K562 (cell line): ENCODE measurements around the gene IPO11. TPM values are rescaled to one million over a fixed set of nuclear protein-coding genes. Genes with fewer than 3 reads are reported as not detected.

ENCODE experiments used
- ARID1B ChIP-seq: fragments of 450-650 bp; IDR thresholded peaks from 2 replicates; pipeline ENCODE4 v1.6.1; 2016; ENCODE audit warnings: antibody characterized with exemption, mild to moderate bottlenecking, inconsistent platforms
- CAMTA2 ChIP-seq: fragments of 250-450 bp; sonication (Bioruptor Pico); conservative IDR thresholded peaks from 2 replicates; pipeline ENCODE4 v1.5.1; 2022
- CBFA2T3 ChIP-seq: fragments of 450-650 bp; IDR thresholded peaks from 2 replicates; pipeline ENCODE4 v1.6.1; 2017
- CBFB ChIP-seq: sonication (generic); formaldehyde crosslinking; IDR thresholded peaks from 2 replicates; pipeline ENCODE4 v1.4.0; 2020; ENCODE audit warnings: mild to moderate bottlenecking, missing genetic modification reagents
- CSDE1 ChIP-seq, 2 experiments: fragments of 450-650 bp; IDR thresholded peaks; 2 replicates each; pipeline ENCODE4 v1.6.1; 2016; ENCODE audit warnings: mild to moderate bottlenecking in 1 of 2
- HDAC8 ChIP-seq: fragments of 450-650 bp; IDR thresholded peaks from 2 replicates; pipeline ENCODE4 v1.6.1; 2016; ENCODE audit warnings: mild to moderate bottlenecking, missing genetic modification characterization, moderate library complexity, missing compliant biosample characterization
- HMG20B ChIP-seq: fragments of 250-450 bp; sonication (Bioruptor Pico); IDR thresholded peaks from 2 replicates; pipeline ENCODE4 v1.5.0; 2021; ENCODE audit warnings: mild to moderate bottlenecking
- IFI16 ChIP-seq: fragments of 250-450 bp; sonication (Bioruptor Pico); IDR thresholded peaks from 2 replicates; pipeline ENCODE4 v2.1.2; 2022; ENCODE audit warnings: mild to moderate bottlenecking, inconsistent platforms
- KAT2B ChIP-seq: IDR thresholded peaks from one replicate; pipeline ENCODE4 v1.6.1; 2012; ENCODE audit warnings: low read depth, mild to moderate bottlenecking, control low read depth, inconsistent platforms, low read length, moderate library complexity
- KAT8 ChIP-seq: fragments of 450-650 bp; IDR thresholded peaks from 2 replicates; pipeline ENCODE4 v1.6.1; 2016; ENCODE audit warnings: low read depth, mild to moderate bottlenecking
- MBD2 ChIP-seq: sonication (generic); IDR thresholded peaks from 2 replicates; pipeline ENCODE4 v1.6.1; 2016; ENCODE audit warnings: low read depth, borderline replicate concordance
- NCOA6 ChIP-seq: fragments of 450-650 bp; IDR thresholded peaks from 2 replicates; pipeline ENCODE4 v1.6.1; 2017; ENCODE audit warnings: mild to moderate bottlenecking
- PHTF2 ChIP-seq: fragments of 250-450 bp; sonication (Bioruptor Pico); IDR thresholded peaks from 2 replicates; pipeline ENCODE4 v1.5.0; 2021; ENCODE audit warnings: mild to moderate bottlenecking
- POLR3A ChIP-seq: IDR thresholded peaks from 2 replicates; pipeline ENCODE4 v1.6.1; 2011; ENCODE audit warnings: borderline replicate concordance, mild to moderate bottlenecking, moderate library complexity; ENCODE audit not compliant: insufficient read length, insufficient read depth; ENCODE audit errors: extremely low read depth
- RBM14 ChIP-seq: fragments of 200-400 bp; formaldehyde crosslinking; IDR thresholded peaks from 2 replicates; pipeline ENCODE4 v1.6.1; 2018; ENCODE audit warnings: low read depth, mild to moderate bottlenecking, low read length, moderate library complexity, borderline replicate concordance; ENCODE audit not compliant: insufficient read depth
- SAP30 ChIP-seq: fragments of 200-600 bp; sonication (generic); IDR thresholded peaks from 2 replicates; pipeline ENCODE4 v1.6.1; 2012; ENCODE audit warnings: borderline replicate concordance, low read depth, mild to moderate bottlenecking, moderate library complexity, low read length, control low read depth, inconsistent platforms; ENCODE audit not compliant: insufficient read depth, poor library complexity, severe bottlenecking
- STAT5A ChIP-seq: IDR thresholded peaks from 2 replicates; pipeline ENCODE4 v1.6.1; 2012; ENCODE audit warnings: low read length, inconsistent platforms, borderline replicate concordance
- TAF9B ChIP-seq: fragments of 450-650 bp; IDR thresholded peaks from 2 replicates; pipeline ENCODE4 v1.6.1; 2018; ENCODE audit warnings: mild to moderate bottlenecking; ENCODE audit not compliant: partially characterized antibody
- TRIM24 ChIP-seq, 2 experiments: fragments of 450-650 bp; IDR thresholded peaks; 2 replicates each; pipeline ENCODE4 v1.6.1; 2016
- ZKSCAN1 ChIP-seq: fragments of 150-350 bp; IDR thresholded peaks from 2 replicates; pipeline ENCODE4 v1.6.1; 2016; ENCODE audit warnings: low read depth, low read length
- ZKSCAN8 ChIP-seq: fragments of 200-800 bp; sonication (Bioruptor generic); IDR thresholded peaks from 2 replicates; pipeline ENCODE4 v1.6.1; 2016; ENCODE audit warnings: missing genetic modification characterization, missing compliant biosample characterization
- ZNF140 ChIP-seq: fragments of 250-450 bp; sonication (Bioruptor Pico); IDR thresholded peaks from 2 replicates; pipeline ENCODE4 v1.8.0; 2021; ENCODE audit warnings: moderate library complexity, mild to moderate bottlenecking, inconsistent platforms
- ZNF561 ChIP-seq: fragments of 450-650 bp; formaldehyde crosslinking; conservative IDR thresholded peaks from 2 replicates; pipeline ENCODE4 v1.4.0; 2020; ENCODE audit warnings: mild to moderate bottlenecking, moderate library complexity
- ZNF644 ChIP-seq: fragments of 200-800 bp; sonication (Bioruptor generic); IDR thresholded peaks from 2 replicates; pipeline ENCODE4 v1.6.1; 2016; ENCODE audit warnings: low read depth, missing genetic modification characterization, missing compliant biosample characterization
- polyA plus RNA-seq, 8 experiments: library from polyadenylated mRNA; depleted of rRNA in 4 of 8; stranded (reverse) in 5 of 8; unstranded in 3 of 8; fragments of >200 nt; fragmentation: Nextera tagmentation in 2 of 8; fragmentation: Illumina TruSeq in 1 of 8; extraction: Ambion mirVana in 2 of 8; extraction: Trizol in 1 of 8; gene quantifications; 2 replicates each; pipeline versions ENCODE4 v1.2.1 to v1.2.3, GENCODE V29; 2011 to 2014; ENCODE audit warnings: inconsistent platforms in 1 of 8, missing spikeins in 1 of 8
- total RNA-seq, 7 experiments: library from RNA; depleted of rRNA in 6 of 7; stranded (reverse); fragments of >200 nt in 6 of 7; fragmentation: Illumina TruSeq in 2 of 7; extraction: Trizol in 2 of 7; gene quantifications; 2 replicates each; pipeline versions ENCODE4 v1.2.1 to v1.2.3, GENCODE V29; 2011 to 2021; ENCODE audit warnings: low replicate concordance in 1 of 7
- TF ChIP-seq, protein P1 (sequence below), 2 experiments: fragments of 450-650 bp in 1 of 2; sonication (generic) in 1 of 2; formaldehyde crosslinking in 1 of 2; IDR thresholded peaks in 1 of 2; conservative IDR thresholded peaks in 1 of 2; 2 replicates each; pipeline versions ENCODE4 v1.6.1 to v1.8.1; 2016 to 2023; ENCODE audit warnings: mild to moderate bottlenecking in 2 of 2, moderate library complexity in 2 of 2, inconsistent platforms in 1 of 2, missing genetic modification reagents in 1 of 2
- TF ChIP-seq, protein P2 (sequence below): sonication (generic); formaldehyde crosslinking; IDR thresholded peaks from 2 replicates; pipeline ENCODE4 v1.5.0; 2020; ENCODE audit warnings: missing genetic modification reagents
- TF ChIP-seq, protein P3 (sequence below): fragments of 200-800 bp; sonication (Bioruptor generic); IDR thresholded peaks from 2 replicates; pipeline ENCODE4 v1.6.1; 2017; ENCODE audit warnings: missing genetic modification characterization, missing compliant biosample characterization

The IPO11 gene
- total and polyA plus RNA-seq, 9 of the 15 experiments (the other 6 are each of a cell fraction or from before 2014, with no cell fraction given), result 38.7 to 96.0 (median 70.9) TPM

DNA sequence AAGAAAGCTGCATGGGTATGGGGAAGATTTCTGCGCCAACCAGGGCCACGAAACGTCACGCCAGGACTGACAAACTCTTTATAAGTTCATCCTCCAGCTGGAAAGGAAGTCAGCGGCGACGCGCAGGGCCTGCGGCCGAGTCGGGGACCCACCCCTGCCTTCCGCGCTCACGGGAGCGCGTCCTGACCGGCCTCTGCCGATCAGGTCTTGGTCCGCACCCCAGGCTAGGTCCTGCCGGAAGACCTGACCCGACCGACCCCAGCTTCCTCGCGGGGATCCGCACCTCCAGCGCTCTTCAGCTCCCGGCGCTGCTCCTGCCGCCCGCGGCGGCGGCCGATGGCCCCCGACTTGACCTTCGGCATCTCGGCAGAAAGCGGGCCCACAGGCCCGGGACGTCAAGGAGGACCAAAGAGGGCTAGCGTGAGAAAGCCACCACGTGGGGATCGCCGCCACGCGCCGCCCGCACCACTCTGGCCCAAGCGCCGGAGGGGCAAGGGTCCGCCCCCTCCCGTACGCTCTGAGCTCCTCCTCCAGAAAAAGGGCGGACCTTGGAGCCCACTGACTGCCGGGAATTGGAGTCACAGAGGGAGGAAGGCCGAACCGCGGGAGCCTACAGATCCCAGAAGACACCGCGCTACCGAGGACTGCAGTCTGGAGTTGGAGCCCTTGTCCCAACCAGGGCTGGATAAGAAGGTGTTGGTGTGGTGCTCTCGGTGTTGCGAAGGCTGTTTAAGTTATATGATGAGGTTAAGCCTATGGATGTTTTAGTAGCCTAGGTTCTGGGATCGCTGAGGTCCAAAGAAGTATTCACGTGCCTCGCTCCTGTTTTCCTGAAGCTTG lies 8.9 kb upstream of the IPO11 start, which contains the start of gene DIMT1 (continued):
- TF ChIP-seq TAF9B, result peak; percentile 34
- no peak for TF ChIP-seq ZKSCAN1
- TF ChIP-seq ZNF561 (CRISPR knock-in tag), result no peak
- no peak for TF ChIP-seq CSDE1 (IDR thresholded peaks at IDR 0.05)
- TF ChIP-seq HMG20B (CRISPR knock-in tag), result no peak
- TF ChIP-seq NCOA6, result no peak
- 0 out of 2 replicates have a peak, but pooled peaks have one; percentile 59 for TF ChIP-seq RBM14
- peak; percentile 98 for TF ChIP-seq SAP30
- TF ChIP-seq ZNF140 (CRISPR knock-in tag), result no peak
- no peak for TF ChIP-seq CBFB (CRISPR knock-in tag)
- TF ChIP-seq IFI16 (CRISPR knock-in tag), result no peak
- TF ChIP-seq, protein P1, sequence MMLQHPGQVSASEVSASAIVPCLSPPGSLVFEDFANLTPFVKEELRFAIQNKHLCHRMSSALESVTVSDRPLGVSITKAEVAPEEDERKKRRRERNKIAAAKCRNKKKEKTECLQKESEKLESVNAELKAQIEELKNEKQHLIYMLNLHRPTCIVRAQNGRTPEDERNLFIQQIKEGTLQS (IDR thresholded peaks at IDR 0.05), result no peak
- TF ChIP-seq, protein P1 (CRISPR knock-in tag; conservative IDR thresholded peaks at IDR 0.05), result peak; percentile 79; the same call in 1 of the 2 replicates
- no peak; the same call in 1 of the 2 replicates for TF ChIP-seq CAMTA2 (CRISPR knock-in tag)
- no peak for TF ChIP-seq KAT2B
- no peak; the same call in 1 of the 2 replicates for TF ChIP-seq STAT5A
- TF ChIP-seq TRIM24 (IDR thresholded peaks at IDR 0.05), result 0 out of 4 replicates have a peak, but pooled peaks of 1 of the 2 experiments have one; percentile 8
- no peak for TF ChIP-seq POLR3A
- TF ChIP-seq ZNF644 (tag), result no peak
- no peak; the same call in none of the 2 replicates for TF ChIP-seq ARID1B
- no peak for TF ChIP-seq ZKSCAN8
- TF ChIP-seq, protein P2, sequence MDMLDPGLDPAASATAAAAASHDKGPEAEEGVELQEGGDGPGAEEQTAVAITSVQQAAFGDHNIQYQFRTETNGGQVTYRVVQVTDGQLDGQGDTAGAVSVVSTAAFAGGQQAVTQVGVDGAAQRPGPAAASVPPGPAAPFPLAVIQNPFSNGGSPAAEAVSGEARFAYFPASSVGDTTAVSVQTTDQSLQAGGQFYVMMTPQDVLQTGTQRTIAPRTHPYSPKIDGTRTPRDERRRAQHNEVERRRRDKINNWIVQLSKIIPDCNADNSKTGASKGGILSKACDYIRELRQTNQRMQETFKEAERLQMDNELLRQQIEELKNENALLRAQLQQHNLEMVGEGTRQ (CRISPR knock-in tag), result peak; percentile 66
- no peak for TF ChIP-seq CBFA2T3
- TF ChIP-seq, protein P3, sequence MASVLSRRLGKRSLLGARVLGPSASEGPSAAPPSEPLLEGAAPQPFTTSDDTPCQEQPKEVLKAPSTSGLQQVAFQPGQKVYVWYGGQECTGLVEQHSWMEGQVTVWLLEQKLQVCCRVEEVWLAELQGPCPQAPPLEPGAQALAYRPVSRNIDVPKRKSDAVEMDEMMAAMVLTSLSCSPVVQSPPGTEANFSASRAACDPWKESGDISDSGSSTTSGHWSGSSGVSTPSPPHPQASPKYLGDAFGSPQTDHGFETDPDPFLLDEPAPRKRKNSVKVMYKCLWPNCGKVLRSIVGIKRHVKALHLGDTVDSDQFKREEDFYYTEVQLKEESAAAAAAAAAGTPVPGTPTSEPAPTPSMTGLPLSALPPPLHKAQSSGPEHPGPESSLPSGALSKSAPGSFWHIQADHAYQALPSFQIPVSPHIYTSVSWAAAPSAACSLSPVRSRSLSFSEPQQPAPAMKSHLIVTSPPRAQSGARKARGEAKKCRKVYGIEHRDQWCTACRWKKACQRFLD (CRISPR knock-in tag), result peak; percentile 66; the same call in 1 of the 2 replicates
- TF ChIP-seq KAT8, result no peak
- no peak for TF ChIP-seq HDAC8 (tag)
- TF ChIP-seq PHTF2 (CRISPR knock-in tag), result no peak
- peak; percentile 79; the same call in 1 of the 2 replicates for TF ChIP-seq MBD2
